Measurements from ENCODE around the gene C2orf49. TPM values are rescaled to one million over a fixed set of nuclear protein-coding genes. Genes with fewer than 3 reads are reported as not detected.
A peak's percentile ranks its signal among the peaks of the same experiment; 100 is the strongest.

The C2orf49 gene
- total and polyA plus RNA-seq, 9 of the 15 experiments (the other 6 are each of a cell fraction or from before 2014, with no cell fraction given) = 17.9 to 38.2 (median 25.6) TPM

DNA sequence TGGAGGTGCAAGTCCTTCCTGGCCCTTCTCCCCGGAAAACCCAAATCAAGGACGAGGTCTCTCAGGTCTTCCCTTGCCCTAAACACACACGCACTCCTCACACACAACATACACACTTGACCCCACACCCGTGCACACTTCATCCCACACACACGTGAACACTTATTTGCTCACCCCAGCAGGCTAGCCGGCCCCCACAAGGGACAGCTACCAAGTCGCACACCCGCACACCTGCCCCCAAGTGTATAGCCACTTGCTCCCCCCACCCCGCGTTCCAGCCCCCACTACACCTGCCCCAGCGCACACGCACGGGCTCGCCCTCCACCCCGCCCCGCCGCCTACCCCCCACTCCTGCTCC, 8.2 kb upstream of the C2orf49 start (continued):
- TF ChIP-seq, protein P1, sequence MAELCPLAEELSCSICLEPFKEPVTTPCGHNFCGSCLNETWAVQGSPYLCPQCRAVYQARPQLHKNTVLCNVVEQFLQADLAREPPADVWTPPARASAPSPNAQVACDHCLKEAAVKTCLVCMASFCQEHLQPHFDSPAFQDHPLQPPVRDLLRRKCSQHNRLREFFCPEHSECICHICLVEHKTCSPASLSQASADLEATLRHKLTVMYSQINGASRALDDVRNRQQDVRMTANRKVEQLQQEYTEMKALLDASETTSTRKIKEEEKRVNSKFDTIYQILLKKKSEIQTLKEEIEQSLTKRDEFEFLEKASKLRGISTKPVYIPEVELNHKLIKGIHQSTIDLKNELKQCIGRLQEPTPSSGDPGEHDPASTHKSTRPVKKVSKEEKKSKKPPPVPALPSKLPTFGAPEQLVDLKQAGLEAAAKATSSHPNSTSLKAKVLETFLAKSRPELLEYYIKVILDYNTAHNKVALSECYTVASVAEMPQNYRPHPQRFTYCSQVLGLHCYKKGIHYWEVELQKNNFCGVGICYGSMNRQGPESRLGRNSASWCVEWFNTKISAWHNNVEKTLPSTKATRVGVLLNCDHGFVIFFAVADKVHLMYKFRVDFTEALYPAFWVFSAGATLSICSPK (IDR thresholded peaks at IDR 0.05; ENCODE audit: borderline replicate concordance) = no peak
- TF ChIP-seq HDAC1 (IDR thresholded peaks at IDR 0.05) (peak in 1 of 2 experiments; percentile 67; a peak in 2 of 4 replicates), ELF4 (CRISPR knock-in tag; IDR thresholded peaks at IDR 0.05) (0 out of 2 replicates have a peak, but pooled peaks have one; percentile 41), RBM34 (IDR thresholded peaks at IDR 0.05; ENCODE audit: borderline replicate concordance, insufficient read depth, low read length) (no peak), TEAD2 (tag; IDR thresholded peaks at IDR 0.05) (no peak), ZC3H11A (IDR thresholded peaks at IDR 0.05; ENCODE audit: low read depth, low read length) (no peak), TGIF2 (CRISPR knock-in tag; IDR thresholded peaks at IDR 0.05) (no peak), CREM (IDR thresholded peaks at IDR 0.05; ENCODE audit: low read depth) (0 out of 2 replicates have a peak, but pooled peaks have one; percentile 9), ZC3H4 (CRISPR knock-in tag; IDR thresholded peaks at IDR 0.05; ENCODE audit: borderline replicate concordance) (no peak), SRSF9 (IDR thresholded peaks at IDR 0.05; ENCODE audit: borderline replicate concordance, low read depth, low read length) (no peak), PRPF4 (IDR thresholded peaks at IDR 0.05; ENCODE audit: insufficient read depth, low read depth, low read length, poor library complexity, severe bottlenecking) (no peak), FUS (optimal IDR thresholded peaks at IDR 0.05; ENCODE audit: low read depth, low read length) (no peak), C11orf30 (IDR thresholded peaks at IDR 0.05; ENCODE audit: low read depth) (no peak)
- TF ChIP-seq, protein P2, sequence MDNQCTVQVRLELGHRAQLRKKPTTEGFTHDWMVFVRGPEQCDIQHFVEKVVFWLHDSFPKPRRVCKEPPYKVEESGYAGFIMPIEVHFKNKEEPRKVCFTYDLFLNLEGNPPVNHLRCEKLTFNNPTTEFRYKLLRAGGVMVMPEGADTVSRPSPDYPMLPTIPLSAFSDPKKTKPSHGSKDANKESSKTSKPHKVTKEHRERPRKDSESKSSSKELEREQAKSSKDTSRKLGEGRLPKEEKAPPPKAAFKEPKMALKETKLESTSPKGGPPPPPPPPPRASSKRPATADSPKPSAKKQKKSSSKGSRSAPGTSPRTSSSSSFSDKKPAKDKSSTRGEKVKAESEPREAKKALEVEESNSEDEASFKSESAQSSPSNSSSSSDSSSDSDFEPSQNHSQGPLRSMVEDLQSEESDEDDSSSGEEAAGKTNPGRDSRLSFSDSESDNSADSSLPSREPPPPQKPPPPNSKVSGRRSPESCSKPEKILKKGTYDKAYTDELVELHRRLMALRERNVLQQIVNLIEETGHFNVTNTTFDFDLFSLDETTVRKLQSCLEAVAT (IDR thresholded peaks at IDR 0.05) = 0 out of 4 replicates have a peak, but pooled peaks of 1 of the 2 experiments have one; percentile 54
- TF ChIP-seq, protein P3, sequence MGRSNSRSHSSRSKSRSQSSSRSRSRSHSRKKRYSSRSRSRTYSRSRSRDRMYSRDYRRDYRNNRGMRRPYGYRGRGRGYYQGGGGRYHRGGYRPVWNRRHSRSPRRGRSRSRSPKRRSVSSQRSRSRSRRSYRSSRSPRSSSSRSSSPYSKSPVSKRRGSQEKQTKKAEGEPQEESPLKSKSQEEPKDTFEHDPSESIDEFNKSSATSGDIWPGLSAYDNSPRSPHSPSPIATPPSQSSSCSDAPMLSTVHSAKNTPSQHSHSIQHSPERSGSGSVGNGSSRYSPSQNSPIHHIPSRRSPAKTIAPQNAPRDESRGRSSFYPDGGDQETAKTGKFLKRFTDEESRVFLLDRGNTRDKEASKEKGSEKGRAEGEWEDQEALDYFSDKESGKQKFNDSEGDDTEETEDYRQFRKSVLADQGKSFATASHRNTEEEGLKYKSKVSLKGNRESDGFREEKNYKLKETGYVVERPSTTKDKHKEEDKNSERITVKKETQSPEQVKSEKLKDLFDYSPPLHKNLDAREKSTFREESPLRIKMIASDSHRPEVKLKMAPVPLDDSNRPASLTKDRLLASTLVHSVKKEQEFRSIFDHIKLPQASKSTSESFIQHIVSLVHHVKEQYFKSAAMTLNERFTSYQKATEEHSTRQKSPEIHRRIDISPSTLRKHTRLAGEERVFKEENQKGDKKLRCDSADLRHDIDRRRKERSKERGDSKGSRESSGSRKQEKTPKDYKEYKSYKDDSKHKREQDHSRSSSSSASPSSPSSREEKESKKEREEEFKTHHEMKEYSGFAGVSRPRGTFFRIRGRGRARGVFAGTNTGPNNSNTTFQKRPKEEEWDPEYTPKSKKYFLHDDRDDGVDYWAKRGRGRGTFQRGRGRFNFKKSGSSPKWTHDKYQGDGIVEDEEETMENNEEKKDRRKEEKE (IDR thresholded peaks at IDR 0.05; ENCODE audit: borderline replicate concordance in 1 of 2, control insufficient read depth in 1 of 2, low read depth in 2 of 2, low read length in 1 of 2) = no peak
- TF ChIP-seq, protein P4, sequence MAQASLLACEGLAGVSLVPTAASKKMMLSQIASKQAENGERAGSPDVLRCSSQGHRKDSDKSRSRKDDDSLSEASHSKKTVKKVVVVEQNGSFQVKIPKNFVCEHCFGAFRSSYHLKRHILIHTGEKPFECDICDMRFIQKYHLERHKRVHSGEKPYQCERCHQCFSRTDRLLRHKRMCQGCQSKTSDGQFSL (CRISPR knock-in tag; IDR thresholded peaks at IDR 0.05) = peak; percentile 58; the same call in 1 of the 2 replicates
- TF ChIP-seq, protein P4 (tag; IDR thresholded peaks at IDR 0.05) = no peak
- TF ChIP-seq, protein P5, sequence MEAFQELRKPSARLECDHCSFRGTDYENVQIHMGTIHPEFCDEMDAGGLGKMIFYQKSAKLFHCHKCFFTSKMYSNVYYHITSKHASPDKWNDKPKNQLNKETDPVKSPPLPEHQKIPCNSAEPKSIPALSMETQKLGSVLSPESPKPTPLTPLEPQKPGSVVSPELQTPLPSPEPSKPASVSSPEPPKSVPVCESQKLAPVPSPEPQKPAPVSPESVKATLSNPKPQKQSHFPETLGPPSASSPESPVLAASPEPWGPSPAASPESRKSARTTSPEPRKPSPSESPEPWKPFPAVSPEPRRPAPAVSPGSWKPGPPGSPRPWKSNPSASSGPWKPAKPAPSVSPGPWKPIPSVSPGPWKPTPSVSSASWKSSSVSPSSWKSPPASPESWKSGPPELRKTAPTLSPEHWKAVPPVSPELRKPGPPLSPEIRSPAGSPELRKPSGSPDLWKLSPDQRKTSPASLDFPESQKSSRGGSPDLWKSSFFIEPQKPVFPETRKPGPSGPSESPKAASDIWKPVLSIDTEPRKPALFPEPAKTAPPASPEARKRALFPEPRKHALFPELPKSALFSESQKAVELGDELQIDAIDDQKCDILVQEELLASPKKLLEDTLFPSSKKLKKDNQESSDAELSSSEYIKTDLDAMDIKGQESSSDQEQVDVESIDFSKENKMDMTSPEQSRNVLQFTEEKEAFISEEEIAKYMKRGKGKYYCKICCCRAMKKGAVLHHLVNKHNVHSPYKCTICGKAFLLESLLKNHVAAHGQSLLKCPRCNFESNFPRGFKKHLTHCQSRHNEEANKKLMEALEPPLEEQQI (IDR thresholded peaks at IDR 0.05) = no peak

All from K562 (cell line).